Motor neuron (in vitro differentiated cells): Measurements from ENCODE around the gene FAM43A. TPM values are rescaled to one million over a fixed set of nuclear protein-coding genes. Genes with fewer than 3 reads are reported as not detected.

Experiments
- ATAC-seq, 8 experiments: fragments of 200-7000 bp; cut with Tn5 transposase; replicated peaks in 6 of 8; 2 replicates each; pipeline ENCODE4 v1.8.0; 2021; ENCODE audit warnings: mild to moderate bottlenecking in 8 of 8, moderate library complexity in 8 of 8
- H3K27ac ChIP-seq, 2 donors: fragments of 250-450 bp; sonication (Bioruptor Pico); 2 replicates each; pipeline ENCODE4 v1.9.0; 2021; ENCODE audit warnings: antibody characterized with exemption in 2 of 2, mild to moderate bottlenecking in 2 of 2, moderate library complexity in 1 of 2
- H3K4me1 ChIP-seq, 2 donors: fragments of 250-450 bp; sonication (Bioruptor Pico); replicated peaks in 1 of 2; 2 replicates each; pipeline ENCODE4 v1.6.1; 2021; ENCODE audit warnings: antibody characterized with exemption in 2 of 2, mild to moderate bottlenecking in 2 of 2, moderate library complexity in 1 of 2
- H3K4me3 ChIP-seq, 5 donors: fragments of 250-450 bp; sonication (Bioruptor Pico); 2 replicates each; pipeline ENCODE4 v1.9.0; 2021; ENCODE audit warnings: antibody characterized with exemption in 5 of 5, mild to moderate bottlenecking in 5 of 5, moderate library complexity in 4 of 5
- WGBS, 10 experiments: fragments of 450-650 bp; shearing (Covaris generic); methylation state at CpG; one replicate each; pipeline ENCODE4 v1.0.0; 2022; 5-methylcytosine and 5-hydroxymethylcytosine counted together
- in situ Hi-C, 9 experiments: fragments of 400-800 bp; cut with MboI; loops; one replicate each; pipeline ENCODE4 v1.15.0; 2021; ENCODE audit warnings: low sequenced_read_pairs in 9 of 9, low pct_unique_long_range_greater_than_20kb in 2 of 9; ENCODE audit not compliant: unreplicated experiment in 9 of 9
- total RNA-seq, 8 experiments: library from RNA; unstranded; fragments of 300-600 nt; gene quantifications; 2 replicates each; pipeline versions ENCODE4 v1.2.3 to v1.2.4, GENCODE V29; 2022

FAM43A gene
- 10 to 100 TPM in 4 of 8 experiments, 1 to 10 TPM in 2, under 1 TPM in 2; 0.67 to 22.6 (median 6.5) TPM for total RNA-seq

- H3K27ac ChIP-seq, result no peak within 1 kb of the TSS
- 0 to 4% (median 0%) methylated on average over 1 to 34 of the region's 70 CpGs; no CpG with 5 or more reads in 1 of the 10 experiments for WGBS, 10 experiments
- peaks cover 4 to 7% of the 10 kb centered on the region in 2 donors for H3K4me1 ChIP-seq
Measured at GRCh38 chr3:194685718-194686413, at the start of gene FAM43A. Gene FAM43A, plus strand, starts transcription at chr3:194685883. Its CDS starts 944 bp downstream, at chr3:194686827.

GRCh38 chr3:194637066-194637465 lies 48.6 kb upstream of the FAM43A start:
- Histone ChIP-seq H3K27ac (no peak overlapping the region), H3K4me1 (no peaks in the 10 kb centered on the region), H3K4me3 (no peak overlapping the region)
- in situ Hi-C loops, result no loop called here
- 40 to 100% (median 92%) methylated on average over 1 to 3 of the region's 3 CpGs; no CpG with 5 or more reads in 1 of the 10 experiments for WGBS, 10 experiments
- no peak for ATAC-seq

More at GRCh38 chr3:194685718-194686413, at the start of gene FAM43A:
- H3K4me3 ChIP-seq, result peak within 1 kb of the TSS; percentile 39 to 47 (median 42)
- peak; percentile 49 to 80 (median 65) for ATAC-seq
- in situ Hi-C loops, result loop anchor here (10.0 to 25.0 kb wide), 10 partner anchors 176 to 851 kb away; partner anchors contain the start of genes XXYLT1 (in 2 of the 9) and PPP1R2 (in 1 of the 9)

- no peak overlapping the region for H3K27ac ChIP-seq
- no peak overlapping the region for H3K4me3 ChIP-seq
- 79 to 100% (median 94%) methylated on average over 1 to 17 of the region's 22 CpGs for WGBS, 10 experiments
- in situ Hi-C loops, result no loop called here
- no peak for ATAC-seq
- no peaks in the 10 kb centered on the region for H3K4me1 ChIP-seq
Measured at GRCh38 chr3:194637541-194638400, 47.9 kb upstream of the FAM43A start.

- Histone ChIP-seq H3K4me3 (no peak overlapping the region), H3K4me1 (no peaks in the 10 kb centered on the region), H3K27ac (no peak overlapping the region)
- in situ Hi-C loops, result no loop called here
- no peak for ATAC-seq
- 67 to 100% (median 95%) methylated on average over 1 to 6 of the region's 10 CpGs; no CpG with 5 or more reads in 2 of the 10 experiments for WGBS, 10 experiments
Measured at GRCh38 chr3:194638991-194639605, 46.6 kb upstream of the FAM43A start.

- no peak overlapping the region for H3K4me3 ChIP-seq
- no peak overlapping the region for H3K27ac ChIP-seq
- no peaks in the 10 kb centered on the region for H3K4me1 ChIP-seq
- in situ Hi-C loops, result no loop called here
- 58 to 100% (median 79%) methylated on average over 1 to 7 of the region's 7 CpGs; no CpG with 5 or more reads in 2 of the 10 experiments for WGBS, 10 experiments
- peak in 1 of 8 experiments; percentile 68 for ATAC-seq
Measured at GRCh38 chr3:194640829-194641228, 44.9 kb upstream of the FAM43A start.

- 75 to 100% (median 92%) methylated on average over 1 to 2 of the region's 2 CpGs; no CpG with 5 or more reads in 1 of the 10 experiments for WGBS, 10 experiments
- no peak for ATAC-seq
Measured at GRCh38 chr3:194642769-194643168, 42.9 kb upstream of the FAM43A start.

GRCh38 chr3:194647747-194648146 lies 37.9 kb upstream of the FAM43A start:
- no peak for ATAC-seq
- WGBS, 10 experiments, result 75 to 100% (median 88%) methylated on average over 2 to 3 of the region's 3 CpGs; no CpG with 5 or more reads in 1 of the 10 experiments
- in situ Hi-C loops, result no loop called here

More at GRCh38 chr3:194642769-194643168, 42.9 kb upstream of the FAM43A start:
- in situ Hi-C loops, result no loop called here
- Histone ChIP-seq H3K4me1 (no peaks in the 10 kb centered on the region), H3K4me3 (no peak overlapping the region), H3K27ac (no peak overlapping the region)

GRCh38 chr3:194654443-194654842 lies 31.2 kb upstream of the FAM43A start:
- in situ Hi-C loops, result no loop called here
- Histone ChIP-seq H3K4me3 (no peak overlapping the region), H3K4me1 (no peaks in the 10 kb centered on the region), H3K27ac (no peak overlapping the region)
- ATAC-seq, result peak in 1 of 8 experiments; percentile 26
- WGBS, 10 experiments, result 64 to 97% (median 84%) methylated on average over 4 to 5 of the region's 5 CpGs

More at GRCh38 chr3:194647747-194648146, 37.9 kb upstream of the FAM43A start:
- Histone ChIP-seq H3K4me1 (no peaks in the 10 kb centered on the region), H3K27ac (no peak overlapping the region), H3K4me3 (no peak overlapping the region)

- no peaks in the 10 kb centered on the region for H3K4me1 ChIP-seq
- no peak overlapping the region for H3K27ac ChIP-seq
- no peak overlapping the region for H3K4me3 ChIP-seq
- in situ Hi-C loops, result no loop called here
- peak in 1 of 8 experiments; percentile 36 for ATAC-seq
- WGBS, 10 experiments, result 70 to 100% (median 91%) methylated on average over 1 to 7 of the region's 7 CpGs
Measured at GRCh38 chr3:194657439-194657838, 28.2 kb upstream of the FAM43A start.

- ATAC-seq, result no peak
- in situ Hi-C loops, result no loop called here
- Histone ChIP-seq H3K27ac (no peak overlapping the region), H3K4me3 (no peak overlapping the region), H3K4me1 (no peaks in the 10 kb centered on the region)
- 39 to 96% (median 87%) methylated on average over 2 to 5 of the region's 5 CpGs; no CpG with 5 or more reads in 1 of the 10 experiments for WGBS, 10 experiments
Measured at GRCh38 chr3:194658477-194659242, 27.0 kb upstream of the FAM43A start.

GRCh38 chr3:194659778-194660177 lies 25.9 kb upstream of the FAM43A start:
- in situ Hi-C loops, result no loop called here
- 0 to 100% (median 85%) methylated on average over 1 to 6 of the region's 7 CpGs for WGBS, 10 experiments
- Histone ChIP-seq H3K4me3 (no peak overlapping the region), H3K27ac (no peak overlapping the region), H3K4me1 (no peaks in the 10 kb centered on the region)
- no peak for ATAC-seq

GRCh38 chr3:194661374-194661773 lies 24.3 kb upstream of the FAM43A start:
- no peaks in the 10 kb centered on the region for H3K4me1 ChIP-seq
- no peak overlapping the region for H3K4me3 ChIP-seq
- 67 to 100% (median 92%) methylated on average over 1 to 3 of the region's 3 CpGs; no CpG with 5 or more reads in 2 of the 10 experiments for WGBS, 10 experiments
- in situ Hi-C loops, result no loop called here
- ATAC-seq, result no peak
- no peak overlapping the region for H3K27ac ChIP-seq
